IMR-90 (cell line): ENCODE measurements around the gene GFER. TPM values are rescaled to one million over a fixed set of nuclear protein-coding genes. Genes with fewer than 3 reads are reported as not detected.
A peak's percentile ranks its signal among the peaks of the same experiment; 100 is the strongest.

Experiments used
- ATAC-seq: fragments of 200-7000 bp; cut with Tn5 transposase; 2 replicates; pipeline ENCODE4 v1.9.1; 2020; ENCODE audit warnings: low read depth, mild to moderate bottlenecking, moderate library complexity
- BruUV-seq: library from RNA; stranded (reverse); fragments of 400-500 nt; replicated peaks from 2 replicates; lab custom pipeline; 2021; lab: Mats Ljungman, UMichigan
- CTCF ChIA-PET: fragments of 300-600 bp; formaldehyde crosslinking; extraction: SDS; loops from one replicate; lab custom pipeline; 2021; ENCODE audit warnings: antibody characterized with exemption; lab: Yijun Ruan, JAX
- POLR2A ChIA-PET: fragments of 300-600 bp; sonication (Branson Sonifier 250); formaldehyde crosslinking; loops from one replicate; lab custom pipeline; 2022; ENCODE audit warnings: antibody characterized with exemption; ENCODE audit not compliant: unreplicated experiment; lab: Charles Lee
- DNase-seq: peaks from one replicate; pipeline ENCODE4 v3.0.0; 2013
- H2AFZ ChIP-seq: replicated peaks from 2 replicates; pipeline ENCODE3; 2013; ENCODE audit warnings: low read length, mild to moderate bottlenecking; ENCODE audit not compliant: poor library complexity
- H2AK5ac ChIP-seq: 2 replicates; pipeline ENCODE4 v1.6.1; 2013; ENCODE audit warnings: low read depth, low read length, inconsistent platforms
- H2AK9ac ChIP-seq: replicated peaks from 2 replicates; pipeline ENCODE3; 2013; ENCODE audit warnings: mild to moderate bottlenecking, low read depth, low read length, moderate library complexity; ENCODE audit not compliant: poor library complexity
- H2BK120ac ChIP-seq: 2 replicates; pipeline ENCODE4 v1.6.1; 2013; ENCODE audit warnings: low read depth, low read length, inconsistent platforms
- H2BK15ac ChIP-seq: 3 replicates; pipeline ENCODE4 v1.6.1; 2013; ENCODE audit warnings: low read depth, low read length, inconsistent platforms
- H2BK20ac ChIP-seq: 2 replicates; pipeline ENCODE4 v1.6.1; 2013; ENCODE audit warnings: low read depth, mild to moderate bottlenecking, inconsistent platforms, low read length, moderate library complexity
- H2BK5ac ChIP-seq: 2 replicates; pipeline ENCODE4 v1.6.1; 2013; ENCODE audit warnings: mild to moderate bottlenecking, low read depth, low read length, inconsistent platforms; ENCODE audit not compliant: poor library complexity, severe bottlenecking
- H3K14ac ChIP-seq: replicated peaks from 2 replicates; pipeline ENCODE4 v1.6.1; 2013; ENCODE audit warnings: low read depth, low read length, inconsistent platforms
- H3K18ac ChIP-seq: 2 replicates; pipeline ENCODE4 v1.6.1; 2013; ENCODE audit warnings: low read depth, low read length, control low read depth
- H3K23ac ChIP-seq: 2 replicates; pipeline ENCODE4 v1.6.1; 2013; ENCODE audit warnings: low read depth, low read length, inconsistent platforms
- H3K27ac ChIP-seq: 2 replicates; pipeline ENCODE4 v1.5.1; 2013; ENCODE audit warnings: mild to moderate bottlenecking, control low read depth, low read length; ENCODE audit not compliant: insufficient read depth
- H3K27me3 ChIP-seq: 2 replicates; pipeline ENCODE4 v1.6.1; 2013; ENCODE audit warnings: low read length; ENCODE audit not compliant: control insufficient read depth, insufficient read depth
- H3K36me3 ChIP-seq: 2 replicates; pipeline ENCODE4 v1.6.1; 2013; ENCODE audit warnings: low read length, mixed read lengths; ENCODE audit not compliant: control insufficient read depth, insufficient read depth
- H3K4ac ChIP-seq: 2 replicates; pipeline ENCODE4 v1.6.1; 2013; ENCODE audit warnings: low read depth, low read length, inconsistent platforms
- H3K4me1 ChIP-seq: 2 replicates; pipeline ENCODE4 v1.6.1; 2013; ENCODE audit warnings: low read length, mixed read lengths; ENCODE audit not compliant: control insufficient read depth, insufficient read depth
- H3K4me2 ChIP-seq: 2 replicates; pipeline ENCODE4 v1.6.1; 2013; ENCODE audit warnings: low read depth, mild to moderate bottlenecking, control low read depth, low read length, moderate library complexity
- H3K4me3 ChIP-seq: 2 replicates; pipeline ENCODE4 v1.5.1; 2013; ENCODE audit warnings: low read depth, mild to moderate bottlenecking, control low read depth, low read length, moderate library complexity; ENCODE audit not compliant: insufficient read depth
- H3K56ac ChIP-seq: 2 replicates; pipeline ENCODE4 v1.6.1; 2013; ENCODE audit warnings: low read length, inconsistent platforms; ENCODE audit not compliant: insufficient read depth; ENCODE audit errors: extremely low read depth
- H3K79me1 ChIP-seq, 2 experiments: 2 replicates each; pipeline ENCODE4 v1.6.1; 2013; ENCODE audit warnings: low read length in 2 of 2, inconsistent platforms in 1 of 2, low read depth in 1 of 2
- H3K9ac ChIP-seq: 2 replicates; pipeline ENCODE4 v1.6.1; 2013; ENCODE audit warnings: low read depth, low read length, control low read depth
- H3K9me1 ChIP-seq: 2 replicates; pipeline ENCODE4 v1.6.1; 2013; ENCODE audit warnings: low read length, inconsistent platforms; ENCODE audit not compliant: insufficient read depth
- H3K9me3 ChIP-seq: 2 replicates; pipeline ENCODE4 v1.6.1; 2013; ENCODE audit warnings: low read length; ENCODE audit not compliant: control insufficient read depth, insufficient read depth
- H4K20me1 ChIP-seq: 2 replicates; pipeline ENCODE4 v1.6.1; 2013; ENCODE audit warnings: low read length, inconsistent platforms; ENCODE audit not compliant: insufficient read depth
- H4K5ac ChIP-seq: 2 replicates; pipeline ENCODE4 v1.6.1; 2013; ENCODE audit warnings: mild to moderate bottlenecking, low read depth, low read length, control low read depth
- H4K8ac ChIP-seq, 2 experiments: 2 replicates each; pipeline ENCODE4 v1.6.1; 2013; ENCODE audit warnings: low read depth in 2 of 2, low read length in 2 of 2, control low read depth in 1 of 2, inconsistent platforms in 1 of 2
- H4K91ac ChIP-seq: 2 replicates; pipeline ENCODE4 v1.6.1; 2013; ENCODE audit warnings: low read depth, low read length, inconsistent platforms; ENCODE audit not compliant: insufficient read depth
- MXI1 ChIP-seq: IDR thresholded peaks from 2 replicates; pipeline ENCODE4 v1.6.1; 2012; ENCODE audit warnings: low read depth, mild to moderate bottlenecking, low read length, moderate library complexity, borderline replicate concordance
- WGBS, 2 experiments: methylation state at CpG; one replicate each; pipeline versions ENCODE4 v1.1.5 to v1.1.7; 2013; ENCODE audit warnings: missing lambda C conversion rate in 2 of 2; ENCODE audit not compliant: insufficient read length in 1 of 2; ENCODE audit errors: extremely low coverage in 2 of 2; 5-methylcytosine and 5-hydroxymethylcytosine counted together
- dilution Hi-C: fragments of 300-500 bp; cut with HindIII; formaldehyde crosslinking; loops from one replicate; pipeline ENCODE4 v1.14.3; 2018; ENCODE audit warnings: low sequenced_read_pairs; ENCODE audit not compliant: unreplicated experiment
- in situ Hi-C: fragments of 300-500 bp; cut with MboI; formaldehyde crosslinking; loops from 3 replicates; pipeline ENCODE4 v1.14.3; 2019; ENCODE audit warnings: low sequenced_read_pairs, inconsistent platforms, mixed read lengths
- intact Hi-C: fragments of 100-400 bp; cut with micrococcal nuclease; formaldehyde crosslinking; loops from 2 replicates; pipeline ENCODE4 v1.10.0; 2022
- polyA plus RNA-seq, 3 experiments: library from polyadenylated mRNA; depleted of rRNA; stranded (reverse); fragments of >200 nt; gene quantifications; 2 replicates each; pipeline ENCODE4 v1.2.3, GENCODE V29; 2012; ENCODE audit warnings: low replicate concordance in 1 of 3
- total RNA-seq: library from RNA; depleted of rRNA; stranded (reverse); fragments of >200 nt; gene quantifications from 2 replicates; pipeline ENCODE4 v1.2.3, GENCODE V29; 2012

GFER gene
- total and polyA plus RNA-seq, 2 of the 4 experiments (the other 2 are of a cell fraction), result 6.8 to 19.8 TPM

- no peak overlapping the region for H2AK5ac ChIP-seq
- no peak overlapping the region for H4K5ac ChIP-seq
- in situ Hi-C loops, result no loop called here
- H2BK15ac ChIP-seq, result no peak overlapping the region
- H4K20me1 ChIP-seq, result no peaks in the 10 kb centered on the region; the same call in 1 of the 2 replicates
- H2AK9ac ChIP-seq, result peak overlapping the region; percentile 81
- H3K4me3 ChIP-seq, result no peak overlapping the region
- no peak overlapping the region for H3K14ac ChIP-seq
- no peak overlapping the region for H4K8ac ChIP-seq
- no peak overlapping the region for H4K91ac ChIP-seq
- 95% methylated on average over 13 of the region's 42 CpGs; no CpG with 5 or more reads in 1 of the 2 experiments for WGBS, 2 experiments
- H3K9ac ChIP-seq, result no peak overlapping the region
- no peak overlapping the region for H3K18ac ChIP-seq
- no peak overlapping the region for H2BK20ac ChIP-seq
- ATAC-seq (no peak), DNase-seq (no peak)
- H2BK5ac ChIP-seq, result no peak overlapping the region
- H3K27ac ChIP-seq, result no peak overlapping the region
- no TSS peak for BruUV-seq
- TF ChIP-seq MXI1, result no peak
- H3K23ac ChIP-seq, result no peak overlapping the region
- intact Hi-C loops, result no loop called here
- H2BK120ac ChIP-seq, result no peak overlapping the region
- H3K9me1 ChIP-seq, result peaks cover 3% of the 10 kb centered on the region; the same call in 1 of the 2 replicates
- H3K79me1 ChIP-seq, result peaks cover 9 to 36% of the 10 kb centered on the region in 2 experiments
- dilution Hi-C loops, result no loop called here
- H3K4ac ChIP-seq, result no peak overlapping the region
- H3K36me3 ChIP-seq, result peaks cover 46% of the 10 kb centered on the region
- no peaks in the 10 kb centered on the region for H3K9me3 ChIP-seq
- no peak overlapping the region for H3K56ac ChIP-seq
- no peak overlapping the region for H2AFZ ChIP-seq
- CTCF ChIA-PET, result no interaction called here
- POLR2A ChIA-PET, result no interaction called here
- peaks cover 6% of the 10 kb centered on the region for H3K4me1 ChIP-seq
- H3K27me3 ChIP-seq, result no peaks in the 10 kb centered on the region; the same call in 1 of the 2 replicates
- H3K4me2 ChIP-seq, result no peak overlapping the region
Measured at GRCh38 chr16:1974157-1975070, 9.6 kb upstream of the GFER start.
